ENCODE data around the gene PAPPA.

DNA sequence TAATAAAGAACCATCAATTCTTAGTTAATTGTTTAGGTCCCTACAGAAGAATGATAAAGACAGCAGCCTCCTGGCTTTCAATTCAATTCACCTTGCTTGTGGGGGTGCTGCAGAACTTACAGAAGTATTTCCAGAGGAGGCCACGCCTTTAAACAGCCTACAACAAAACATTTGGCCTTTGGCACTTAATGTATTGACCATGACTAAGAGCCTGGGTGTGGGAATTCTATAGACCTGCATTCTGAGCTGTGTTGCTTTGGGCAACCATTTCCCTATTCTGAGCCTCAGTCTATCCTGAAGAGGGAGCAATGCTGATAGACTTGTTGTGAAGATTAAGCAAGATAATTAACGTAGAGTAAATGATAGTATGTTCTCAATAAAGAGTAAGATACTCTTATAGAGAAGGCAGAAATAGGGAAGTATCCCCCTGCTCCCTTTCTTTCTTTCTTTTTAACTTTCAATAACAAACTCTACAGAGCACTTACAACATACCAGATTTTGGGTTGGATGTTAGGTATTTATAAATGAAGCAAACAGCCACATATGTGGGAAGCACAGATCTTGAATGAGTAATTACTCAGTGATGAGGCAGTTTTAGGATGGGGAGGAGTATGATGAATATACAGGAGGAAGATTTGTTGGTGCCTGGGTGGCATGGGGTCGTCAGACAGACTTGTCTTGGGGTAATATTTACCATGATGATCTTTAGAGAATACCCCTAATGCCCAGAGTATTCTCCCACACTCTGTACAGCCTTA is 28.4 kb downstream of the PAPPA start:
- TF ChIP-seq POLR2A (IDR thresholded peaks at IDR 0.05; ENCODE audit: low read length) (no peak), GATA1 (IDR thresholded peaks at IDR 0.05; ENCODE audit: low read depth, low read length) (no peak)
